Nephron (organoid): Measurements from ENCODE around the gene BARX1.
"Not testable (repeated sequence)": the region's sequence is repeated elsewhere in the genome, so short reads cannot be mapped to it uniquely, and the experiment has no call there.

ENCODE experiments used
- H3K27ac Mint-ChIP-seq, 3 experiments: 2 replicates each; pipeline ENCODE4 v1.8.0; 2020; ENCODE audit warnings: mixed read lengths in 3 of 3, mild to moderate bottlenecking in 2 of 3, moderate library complexity in 1 of 3
- H3K27me3 Mint-ChIP-seq: 2 replicates; pipeline ENCODE4 v1.8.0; 2021; ENCODE audit warnings: low read depth, mild to moderate bottlenecking, moderate library complexity, mixed read lengths
- H3K36me3 Mint-ChIP-seq: 2 replicates; pipeline ENCODE4 v1.8.0; 2020; ENCODE audit warnings: low read depth, mixed read lengths
- H3K4me1 Mint-ChIP-seq: 2 replicates; pipeline ENCODE4 v1.8.0; 2020; ENCODE audit warnings: mixed read lengths
- H3K4me3 Mint-ChIP-seq, 3 experiments: 2 replicates each; pipeline ENCODE4 v1.8.0; 2020; ENCODE audit warnings: mild to moderate bottlenecking in 3 of 3, mixed read lengths in 3 of 3, moderate library complexity in 2 of 3
- H3K9me3 Mint-ChIP-seq: 2 replicates; pipeline ENCODE4 v1.8.0; 2020; ENCODE audit warnings: mixed read lengths
- TF ChIP-seq, protein P1 (sequence below), 3 experiments: fragments of 200-600 bp; sonication (generic); IDR thresholded peaks; one replicate each; pipeline ENCODE4 v1.5.0; 2021; ENCODE audit warnings: antibody characterized with exemption in 3 of 3; ENCODE audit not compliant: unreplicated experiment in 3 of 3

Gene BARX1

DNA sequence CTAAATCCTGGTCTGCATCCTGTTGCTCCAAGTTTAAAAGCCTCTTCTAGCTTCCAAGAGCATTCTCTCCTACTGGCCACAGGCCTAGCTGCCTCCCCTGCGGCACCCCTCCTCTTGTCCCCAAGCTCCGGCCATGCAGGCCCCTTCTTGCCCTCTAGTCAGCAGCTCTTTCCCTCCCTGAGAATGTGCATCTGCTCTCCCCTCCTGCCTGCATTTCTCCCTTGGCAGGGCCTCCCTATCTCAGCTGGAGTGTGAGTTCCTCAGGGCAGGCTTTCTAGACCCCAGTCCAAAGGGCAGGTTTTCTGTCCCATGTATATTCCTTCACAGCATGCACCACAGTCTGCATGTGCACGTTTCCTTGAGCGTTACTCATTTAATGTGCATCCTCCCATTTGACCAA lies 24.6 kb upstream of the BARX1 start:
- H3K4me3 Mint-ChIP-seq = no peak overlapping the region
- TF ChIP-seq, protein P1, sequence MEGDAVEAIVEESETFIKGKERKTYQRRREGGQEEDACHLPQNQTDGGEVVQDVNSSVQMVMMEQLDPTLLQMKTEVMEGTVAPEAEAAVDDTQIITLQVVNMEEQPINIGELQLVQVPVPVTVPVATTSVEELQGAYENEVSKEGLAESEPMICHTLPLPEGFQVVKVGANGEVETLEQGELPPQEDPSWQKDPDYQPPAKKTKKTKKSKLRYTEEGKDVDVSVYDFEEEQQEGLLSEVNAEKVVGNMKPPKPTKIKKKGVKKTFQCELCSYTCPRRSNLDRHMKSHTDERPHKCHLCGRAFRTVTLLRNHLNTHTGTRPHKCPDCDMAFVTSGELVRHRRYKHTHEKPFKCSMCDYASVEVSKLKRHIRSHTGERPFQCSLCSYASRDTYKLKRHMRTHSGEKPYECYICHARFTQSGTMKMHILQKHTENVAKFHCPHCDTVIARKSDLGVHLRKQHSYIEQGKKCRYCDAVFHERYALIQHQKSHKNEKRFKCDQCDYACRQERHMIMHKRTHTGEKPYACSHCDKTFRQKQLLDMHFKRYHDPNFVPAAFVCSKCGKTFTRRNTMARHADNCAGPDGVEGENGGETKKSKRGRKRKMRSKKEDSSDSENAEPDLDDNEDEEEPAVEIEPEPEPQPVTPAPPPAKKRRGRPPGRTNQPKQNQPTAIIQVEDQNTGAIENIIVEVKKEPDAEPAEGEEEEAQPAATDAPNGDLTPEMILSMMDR (IDR thresholded peaks at IDR 0.05; ENCODE audit: unreplicated experiment in 3 of 3) = no peak
- no peaks in the 10 kb centered on the region for H3K36me3 Mint-ChIP-seq
- peak overlapping the region in 2 of 3 experiments; percentile 9 to 58 for H3K27ac Mint-ChIP-seq
- H3K4me1 Mint-ChIP-seq = peaks cover 6% of the 10 kb centered on the region
- peaks cover 11% of the 10 kb centered on the region for H3K27me3 Mint-ChIP-seq
- H3K9me3 Mint-ChIP-seq = peaks cover 12% of the 10 kb centered on the region

DNA sequence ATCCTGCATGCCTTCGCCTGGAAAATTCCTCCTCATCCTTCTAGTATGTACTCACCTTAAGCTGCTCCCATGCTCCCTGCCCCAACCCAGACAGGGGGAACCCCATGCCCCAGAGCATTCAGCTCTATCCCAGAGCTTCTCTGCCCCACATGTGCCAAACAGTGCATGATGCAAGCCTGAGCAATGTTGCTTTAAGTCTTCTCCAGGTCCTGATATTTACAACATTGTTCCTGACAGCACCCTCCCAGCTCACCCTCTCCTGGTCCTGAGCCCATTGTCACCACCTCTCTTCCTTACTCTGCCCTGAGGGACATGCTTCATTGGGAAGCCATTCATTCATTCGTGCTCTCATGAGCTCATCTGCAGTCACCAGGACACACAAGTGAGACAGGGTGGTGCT lies 23.4 kb upstream of the BARX1 start:
- TF ChIP-seq, protein P1 (IDR thresholded peaks at IDR 0.05; ENCODE audit: unreplicated experiment in 3 of 3) = no peak
- no peak overlapping the region for H3K27ac Mint-ChIP-seq
- peaks cover 11% of the 10 kb centered on the region for H3K27me3 Mint-ChIP-seq
- no peak overlapping the region for H3K4me3 Mint-ChIP-seq
- peaks cover 6% of the 10 kb centered on the region for H3K4me1 Mint-ChIP-seq
- H3K9me3 Mint-ChIP-seq = peaks cover 6% of the 10 kb centered on the region
- no peaks in the 10 kb centered on the region for H3K36me3 Mint-ChIP-seq

DNA sequence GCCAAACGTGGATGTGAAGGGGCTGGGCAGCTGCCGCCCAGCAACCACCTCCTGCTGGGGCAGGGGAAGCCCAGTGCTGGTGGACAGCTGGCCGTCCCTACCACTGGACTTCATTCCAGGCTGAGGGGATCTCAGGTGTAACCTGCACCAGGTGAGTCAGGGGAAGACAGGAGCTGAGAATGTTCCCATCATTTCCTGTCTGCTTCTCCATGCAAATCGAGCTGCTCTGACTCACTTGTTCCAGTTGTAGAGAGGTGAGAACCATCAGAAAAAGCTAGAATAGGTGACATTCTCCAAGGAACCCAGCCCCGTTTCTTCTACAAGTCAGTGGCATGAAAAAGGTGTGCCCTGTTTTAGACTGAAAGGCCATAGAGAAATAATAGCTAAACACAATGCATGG lies 21.8 kb upstream of the BARX1 start:
- Mint-ChIP-seq H3K4me3 (no peak overlapping the region), H3K27ac (no peak overlapping the region), H3K9me3 (peaks cover 13% of the 10 kb centered on the region), H3K36me3 (no peaks in the 10 kb centered on the region), H3K27me3 (peaks cover 11% of the 10 kb centered on the region), H3K4me1 (peaks cover 6% of the 10 kb centered on the region)
- TF ChIP-seq, protein P1 (IDR thresholded peaks at IDR 0.05; ENCODE audit: unreplicated experiment in 3 of 3) = no peak

DNA sequence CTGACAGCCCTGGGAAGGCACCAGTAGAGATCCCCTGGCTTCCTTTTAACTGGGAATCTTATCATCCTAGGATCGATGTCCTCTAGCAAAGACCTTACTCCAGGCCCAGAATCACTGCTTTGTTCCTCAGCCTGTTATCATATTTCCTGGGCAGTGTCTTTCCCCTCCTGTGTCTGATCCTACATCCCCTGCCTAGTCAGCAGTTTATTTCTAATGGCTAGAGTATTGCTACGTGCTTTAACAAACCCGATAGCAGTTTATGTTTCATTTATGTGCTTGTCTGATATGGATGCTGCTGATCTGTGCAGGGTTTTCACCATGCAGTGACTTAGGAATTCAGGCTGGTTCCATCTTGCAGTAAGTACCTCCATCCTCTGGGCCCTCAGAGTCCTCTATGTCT lies 20.9 kb upstream of the BARX1 start:
- Mint-ChIP-seq H3K27me3 (peaks cover 11% of the 10 kb centered on the region), H3K9me3 (peaks cover 13% of the 10 kb centered on the region), H3K4me3 (no peak overlapping the region), H3K27ac (no peak overlapping the region), H3K36me3 (no peaks in the 10 kb centered on the region), H3K4me1 (peaks cover 6% of the 10 kb centered on the region)
- TF ChIP-seq, protein P1 (IDR thresholded peaks at IDR 0.05; ENCODE audit: unreplicated experiment in 3 of 3) = no peak

DNA sequence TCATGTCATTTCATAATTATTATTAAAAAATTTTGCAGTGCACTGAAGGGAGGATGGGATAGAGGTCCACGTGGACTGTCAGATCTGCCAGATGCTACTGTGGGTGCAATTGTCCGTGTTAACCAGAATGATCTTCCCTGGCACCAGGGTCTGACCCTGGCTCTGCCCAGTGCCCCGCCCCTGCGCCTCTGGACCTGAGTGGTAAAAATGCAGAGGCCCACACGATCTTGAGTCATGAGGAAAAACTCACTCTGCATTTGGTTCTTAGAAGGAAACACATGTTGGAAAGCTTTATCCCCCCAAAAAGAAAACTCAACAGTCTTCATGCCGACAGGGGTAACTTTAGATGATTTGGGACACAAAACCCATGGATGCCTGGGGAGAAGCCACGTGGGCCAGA lies 20.1 kb upstream of the BARX1 start:
- Mint-ChIP-seq H3K27ac (no peak overlapping the region), H3K9me3 (peaks cover 18% of the 10 kb centered on the region), H3K4me3 (no peak overlapping the region), H3K4me1 (peaks cover 6% of the 10 kb centered on the region), H3K27me3 (peaks cover 17% of the 10 kb centered on the region), H3K36me3 (no peaks in the 10 kb centered on the region)
- TF ChIP-seq, protein P1 (IDR thresholded peaks at IDR 0.05; ENCODE audit: unreplicated experiment in 3 of 3) = no peak

DNA sequence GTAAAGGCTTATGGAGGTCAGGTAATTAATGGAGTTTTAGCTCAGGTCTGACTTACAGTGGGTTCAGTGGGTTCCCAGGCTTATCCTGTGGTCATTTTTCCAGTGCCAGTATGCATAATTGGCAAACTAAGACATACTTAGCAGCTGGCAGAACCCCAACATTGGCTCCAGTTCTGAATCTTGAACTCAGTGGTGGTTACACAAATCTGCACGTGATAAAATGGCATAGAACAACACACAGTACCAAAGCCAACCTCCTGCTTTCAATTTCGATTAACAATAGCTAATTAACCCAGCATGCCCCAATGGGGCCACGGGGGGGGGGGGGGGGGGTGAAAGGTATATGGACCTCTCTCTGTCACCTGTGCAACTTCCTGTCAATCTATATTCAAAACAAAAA lies 19.0 kb upstream of the BARX1 start:
- Mint-ChIP-seq H3K36me3 (no peaks in the 10 kb centered on the region), H3K4me1 (no peaks in the 10 kb centered on the region), H3K27ac (no peak overlapping the region), H3K9me3 (peaks cover 22% of the 10 kb centered on the region), H3K4me3 (no peak overlapping the region), H3K27me3 (peaks cover 17% of the 10 kb centered on the region)
- TF ChIP-seq, protein P1 (IDR thresholded peaks at IDR 0.05; ENCODE audit: unreplicated experiment in 3 of 3) = no peak

DNA sequence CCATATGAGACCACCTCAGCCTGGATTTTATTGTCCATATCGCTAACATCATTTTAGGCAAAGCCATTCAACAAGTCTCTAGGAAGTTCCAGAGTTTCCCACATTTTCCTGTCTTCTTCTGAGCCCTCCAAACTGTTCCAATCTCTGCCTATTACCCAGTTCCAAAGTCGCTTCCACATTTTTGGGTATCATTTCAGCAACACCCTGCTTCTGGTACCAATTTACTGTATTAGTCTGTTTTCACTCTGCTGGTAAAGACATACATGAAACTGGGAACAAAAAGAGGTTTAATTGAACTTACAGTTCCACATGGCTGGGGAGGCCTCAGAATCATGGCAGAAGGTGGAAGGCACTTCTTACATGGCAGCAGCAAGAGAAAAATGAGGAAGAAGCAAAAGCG lies 17.5 kb upstream of the BARX1 start:
- H3K27ac Mint-ChIP-seq, H3K27me3 Mint-ChIP-seq, H3K4me3 Mint-ChIP-seq, H3K4me1 Mint-ChIP-seq, H3K36me3 Mint-ChIP-seq: not testable (repeated sequence)
- H3K9me3 Mint-ChIP-seq = peaks cover 22% of the 10 kb centered on the region
